ENCODE results near the gene SGPL1.

SGPL1 gene

DNA sequence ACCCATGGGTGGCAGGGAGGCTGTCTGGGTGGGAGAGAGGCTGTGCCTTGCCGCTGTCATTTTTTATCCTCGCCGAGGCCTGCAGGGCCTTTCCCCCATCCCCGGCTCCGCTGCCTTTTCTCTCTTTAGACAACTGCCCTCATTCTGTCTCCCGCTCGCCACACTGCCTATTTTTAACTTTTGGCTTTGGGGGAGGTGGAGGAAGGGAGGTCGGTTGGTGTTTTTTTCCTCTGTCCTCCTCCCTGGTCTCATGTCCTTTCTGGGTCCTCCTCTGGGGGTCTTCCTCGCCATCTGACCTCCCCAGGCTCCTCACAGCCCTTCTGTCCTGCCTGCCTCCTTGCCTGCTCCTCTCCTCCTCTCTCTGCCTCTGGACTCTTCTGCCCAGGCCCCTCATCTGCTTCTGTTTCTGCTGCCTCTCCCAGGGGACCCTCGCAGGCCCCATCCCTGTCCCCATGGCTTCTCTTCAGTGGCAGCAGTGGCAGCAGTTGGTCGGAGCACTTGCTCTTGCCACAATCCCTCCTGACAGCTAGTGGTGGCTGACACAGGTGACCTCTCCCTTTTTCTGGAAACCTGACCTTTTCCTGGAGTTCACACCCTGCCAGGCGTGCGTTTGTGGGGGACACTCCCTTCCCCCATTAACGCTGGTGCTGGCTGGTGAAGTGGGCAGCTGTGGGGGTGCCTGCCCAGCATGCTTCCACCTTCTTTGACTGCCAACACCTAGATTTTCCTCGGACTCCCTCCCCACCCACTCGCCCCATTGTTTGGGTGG lies 92.1 kb downstream of the SGPL1 start:
- Histone ChIP-seq H3K27me3 (ENCODE audit: control insufficient read depth in 1 of 2, insufficient read depth in 1 of 2, low read length in 2 of 2) (peaks cover 68 to 93% of the 10 kb centered on the region in 2 experiments), H3K9me3 (ENCODE audit: control insufficient read depth, low read length) (no peaks in the 10 kb centered on the region), H3K4me2 (ENCODE audit: low read length, poor library complexity, severe bottlenecking) (no peak overlapping the region), H3K4me1 (ENCODE audit: control insufficient read depth, insufficient read depth, low read depth, low read length) (peaks cover 2% of the 10 kb centered on the region), H3K9ac (ENCODE audit: low read length) (no peak overlapping the region), H4K8ac (ENCODE audit: low read length) (no peak overlapping the region), H3K4me3 (ENCODE audit: insufficient read depth in 1 of 2, low read depth in 1 of 2, low read length in 2 of 2) (no peak overlapping the region), H3K4ac (ENCODE audit: low read depth in 1 of 2, low read length in 2 of 2) (no peak overlapping the region), H2BK120ac (ENCODE audit: low read depth, low read length) (no peak overlapping the region), H3K79me1 (replicated peaks; ENCODE audit: low read length, poor library complexity, severe bottlenecking) (no peaks in the 10 kb centered on the region), H3K18ac (ENCODE audit: low read depth in 1 of 2, low read length in 2 of 2) (no peak overlapping the region), H2AK5ac (ENCODE audit: low read length, severe bottlenecking) (no peak overlapping the region), H3K23ac (ENCODE audit: low read length in 2 of 2) (no peak overlapping the region), H2BK5ac (ENCODE audit: low read depth, low read length, poor library complexity, severe bottlenecking) (no peak overlapping the region), H3K27ac (ENCODE audit: low read length, poor library complexity, severe bottlenecking) (no peak overlapping the region), H2AFZ (ENCODE audit: low read depth, low read length) (no peak overlapping the region), H3K36me3 (ENCODE audit: control insufficient read depth in 1 of 2, insufficient read depth in 2 of 2, low read depth in 1 of 2, low read length in 2 of 2) (no peaks in the 10 kb centered on the region), H2BK15ac (ENCODE audit: low read depth, poor library complexity, severe bottlenecking) (no peak overlapping the region), H4K91ac (ENCODE audit: low read length) (no peak overlapping the region), H2BK12ac (ENCODE audit: low read length in 2 of 2) (no peak overlapping the region), H3K14ac (ENCODE audit: low read length in 2 of 2) (no peak overlapping the region)
- DNase-seq, result no peak
- 71% methylated on average over 8 of the region's 16 CpGs for whole genome bisulfite sequencing

DNA sequence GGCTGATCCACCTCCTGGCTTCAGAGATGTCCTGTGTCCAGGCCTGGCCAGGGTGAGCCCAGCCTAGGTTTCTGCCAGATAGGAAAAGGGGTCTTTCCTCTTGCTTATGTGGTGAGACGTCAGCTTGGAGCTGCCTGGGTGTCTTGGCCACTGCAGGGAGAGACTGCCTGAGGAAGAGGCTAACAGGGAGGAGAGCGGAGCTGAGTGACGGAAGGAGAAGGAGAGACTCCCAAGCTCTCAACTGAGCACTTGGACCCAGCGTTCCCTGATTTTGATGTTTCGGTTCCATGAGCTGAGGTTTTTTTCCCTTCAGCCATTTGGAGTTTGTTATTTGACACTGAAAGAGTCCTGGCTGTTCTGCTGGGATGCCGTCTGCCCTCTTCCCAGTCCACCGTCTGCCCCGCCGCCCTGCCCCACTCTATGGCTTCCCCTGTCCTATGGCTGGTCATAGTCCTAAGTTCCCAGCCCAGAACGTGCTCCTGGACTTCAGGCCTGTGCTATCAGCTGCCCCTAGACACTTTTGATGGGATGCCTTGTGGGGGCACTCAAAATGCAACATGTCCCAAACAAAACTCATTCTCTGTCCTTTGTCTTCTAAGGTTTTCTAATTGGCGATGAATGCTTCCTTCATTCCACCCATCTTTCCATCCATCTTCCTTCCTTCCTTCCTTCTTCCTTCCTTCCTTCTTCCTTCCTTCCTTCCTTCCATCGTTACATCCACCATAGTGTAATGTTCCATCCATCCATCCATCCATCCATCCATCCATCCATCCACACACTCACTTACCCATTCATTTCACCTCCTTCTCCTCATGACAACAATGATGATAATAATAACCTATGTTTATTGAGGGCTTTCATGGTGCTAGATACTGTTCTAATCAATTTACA lies 92.9 kb downstream of the SGPL1 start:
- H3K79me1 ChIP-seq (replicated peaks; ENCODE audit: low read length, poor library complexity, severe bottlenecking), result no peaks in the 10 kb centered on the region
- no peak overlapping the region for H2BK120ac ChIP-seq (ENCODE audit: low read depth, low read length)
- 75% methylated on average over 12 of the region's 12 CpGs for WGBS
- H3K27me3 ChIP-seq (ENCODE audit: control insufficient read depth in 1 of 2, insufficient read depth in 1 of 2, low read length in 2 of 2), result peaks cover 76 to 95% of the 10 kb centered on the region in 2 experiments
- H3K36me3 ChIP-seq (ENCODE audit: control insufficient read depth in 1 of 2, insufficient read depth in 2 of 2, low read depth in 1 of 2, low read length in 2 of 2), result no peaks in the 10 kb centered on the region
- H2BK5ac ChIP-seq (ENCODE audit: low read depth, low read length, poor library complexity, severe bottlenecking), result no peak overlapping the region
- H4K8ac ChIP-seq (ENCODE audit: low read length), result no peak overlapping the region
- no peak overlapping the region for H2BK15ac ChIP-seq (ENCODE audit: low read depth, poor library complexity, severe bottlenecking)
- no peaks in the 10 kb centered on the region for H3K9me3 ChIP-seq (ENCODE audit: control insufficient read depth, low read length)
- no peak overlapping the region for H3K27ac ChIP-seq (ENCODE audit: low read length, poor library complexity, severe bottlenecking)
- H2AFZ ChIP-seq (ENCODE audit: low read depth, low read length), result no peak overlapping the region
- no peak overlapping the region for H3K4me2 ChIP-seq (ENCODE audit: low read length, poor library complexity, severe bottlenecking)
- H2BK12ac ChIP-seq (ENCODE audit: low read length in 2 of 2), result no peak overlapping the region
- H3K4me1 ChIP-seq (ENCODE audit: control insufficient read depth, insufficient read depth, low read depth, low read length), result no peaks in the 10 kb centered on the region
- no peak overlapping the region for H3K9ac ChIP-seq (ENCODE audit: low read length)
- H3K18ac ChIP-seq (ENCODE audit: low read depth in 1 of 2, low read length in 2 of 2), result no peak overlapping the region
- no peak overlapping the region for H3K4me3 ChIP-seq (ENCODE audit: insufficient read depth in 1 of 2, low read depth in 1 of 2, low read length in 2 of 2)
- no peak for DNase-seq
- no peak overlapping the region for H4K91ac ChIP-seq (ENCODE audit: low read length)
- H3K4ac ChIP-seq (ENCODE audit: low read depth in 1 of 2, low read length in 2 of 2), result no peak overlapping the region
- H2AK5ac ChIP-seq (ENCODE audit: low read length, severe bottlenecking), result no peak overlapping the region
- no peak overlapping the region for H3K23ac ChIP-seq (ENCODE audit: low read length in 2 of 2)
- no peak overlapping the region for H3K14ac ChIP-seq (ENCODE audit: low read length in 2 of 2)

DNA sequence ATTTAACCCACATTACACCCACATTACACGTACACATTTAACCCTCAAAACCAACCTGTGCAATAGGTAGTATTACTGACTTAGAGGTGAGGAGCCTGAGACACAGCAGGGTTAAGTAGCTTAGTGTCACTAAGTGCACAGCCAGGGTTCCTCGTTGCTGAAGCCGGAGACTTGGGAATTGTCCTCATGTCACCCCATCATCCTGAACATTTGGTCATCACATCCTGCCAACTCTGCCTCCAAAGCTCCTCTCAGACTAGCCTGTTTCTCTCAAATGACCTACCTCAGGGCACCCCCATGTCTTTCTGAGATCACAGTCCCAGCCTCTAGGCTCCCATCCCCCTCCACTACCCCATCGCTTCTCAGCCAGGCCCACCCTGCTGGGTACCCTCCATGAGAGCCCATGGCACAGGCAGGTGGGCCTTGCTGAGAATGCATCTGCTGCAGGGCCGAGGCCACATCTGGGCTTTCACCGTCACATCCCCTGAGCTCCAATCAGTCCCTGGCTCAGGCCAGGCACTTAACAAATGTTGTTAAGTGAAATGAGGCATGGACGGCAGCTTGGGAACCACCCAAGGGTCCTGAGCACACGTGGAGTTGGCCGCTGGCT lies 93.7 kb downstream of the SGPL1 start:
- H2BK12ac ChIP-seq (ENCODE audit: low read length in 2 of 2), result no peak overlapping the region
- 85% methylated on average over 8 of the region's 9 CpGs for WGBS

More for the DNA sequence above, 93.7 kb downstream of the SGPL1 start:
- no peaks in the 10 kb centered on the region for H3K4me1 ChIP-seq (ENCODE audit: control insufficient read depth, insufficient read depth, low read depth, low read length)
- no peak overlapping the region for H4K91ac ChIP-seq (ENCODE audit: low read length)
- no peaks in the 10 kb centered on the region for H3K36me3 ChIP-seq (ENCODE audit: control insufficient read depth in 1 of 2, insufficient read depth in 2 of 2, low read depth in 1 of 2, low read length in 2 of 2)
- no peak overlapping the region for H3K18ac ChIP-seq (ENCODE audit: low read depth in 1 of 2, low read length in 2 of 2)
- H3K27ac ChIP-seq (ENCODE audit: low read length, poor library complexity, severe bottlenecking), result no peak overlapping the region
- no peak overlapping the region for H2BK15ac ChIP-seq (ENCODE audit: low read depth, poor library complexity, severe bottlenecking)
- no peak overlapping the region for H4K8ac ChIP-seq (ENCODE audit: low read length)
- no peak overlapping the region for H3K4me3 ChIP-seq (ENCODE audit: insufficient read depth in 1 of 2, low read depth in 1 of 2, low read length in 2 of 2)
- no peak overlapping the region for H2AK5ac ChIP-seq (ENCODE audit: low read length, severe bottlenecking)
- H3K9me3 ChIP-seq (ENCODE audit: control insufficient read depth, low read length), result no peaks in the 10 kb centered on the region
- H2AFZ ChIP-seq (ENCODE audit: low read depth, low read length), result no peak overlapping the region
- H3K27me3 ChIP-seq (ENCODE audit: control insufficient read depth in 1 of 2, insufficient read depth in 1 of 2, low read length in 2 of 2), result peaks cover 84 to 97% of the 10 kb centered on the region in 2 experiments
- H3K79me1 ChIP-seq (replicated peaks; ENCODE audit: low read length, poor library complexity, severe bottlenecking), result no peaks in the 10 kb centered on the region
- DNase-seq, result no peak
- no peak overlapping the region for H3K23ac ChIP-seq (ENCODE audit: low read length in 2 of 2)
- H2BK5ac ChIP-seq (ENCODE audit: low read depth, low read length, poor library complexity, severe bottlenecking), result no peak overlapping the region
- no peak overlapping the region for H3K4me2 ChIP-seq (ENCODE audit: low read length, poor library complexity, severe bottlenecking)
- H3K9ac ChIP-seq (ENCODE audit: low read length), result no peak overlapping the region
- no peak overlapping the region for H3K14ac ChIP-seq (ENCODE audit: low read length in 2 of 2)
- H2BK120ac ChIP-seq (ENCODE audit: low read depth, low read length), result no peak overlapping the region
- H3K4ac ChIP-seq (ENCODE audit: low read depth in 1 of 2, low read length in 2 of 2), result no peak overlapping the region

Measured in mesenchymal stem cell (in vitro differentiated cells and primary cell).